RPMI7951 (cell line): ENCODE data around the gene IGFBP6. TPM values are rescaled to one million over a fixed set of nuclear protein-coding genes. Genes with fewer than 3 reads are reported as not detected.
A peak's percentile ranks its signal among the peaks of the same experiment; 100 is the strongest.
"Not testable (repeated sequence)": the region's sequence is repeated elsewhere in the genome, so short reads cannot be mapped to it uniquely, and the experiment has no call there.

Experiments used
- DNase-seq: peaks from one replicate; pipeline ENCODE4 v3.0.0-alpha.2; 2012; ENCODE audit warnings: low read depth
- total RNA-seq: library from RNA; depleted of rRNA; stranded (reverse); fragments of >200 nt; shearing (Covaris generic); gene quantifications from 2 replicates; pipeline ENCODE4 v1.2.3, GENCODE V29; 2014

Gene IGFBP6
- total RNA-seq, 1 experiment from 2014 or later: 103 TPM

- no peak for DNase-seq
Measured at GRCh38 chr12:53070877-53071492, 26.5 kb upstream of the IGFBP6 start.

DNA sequence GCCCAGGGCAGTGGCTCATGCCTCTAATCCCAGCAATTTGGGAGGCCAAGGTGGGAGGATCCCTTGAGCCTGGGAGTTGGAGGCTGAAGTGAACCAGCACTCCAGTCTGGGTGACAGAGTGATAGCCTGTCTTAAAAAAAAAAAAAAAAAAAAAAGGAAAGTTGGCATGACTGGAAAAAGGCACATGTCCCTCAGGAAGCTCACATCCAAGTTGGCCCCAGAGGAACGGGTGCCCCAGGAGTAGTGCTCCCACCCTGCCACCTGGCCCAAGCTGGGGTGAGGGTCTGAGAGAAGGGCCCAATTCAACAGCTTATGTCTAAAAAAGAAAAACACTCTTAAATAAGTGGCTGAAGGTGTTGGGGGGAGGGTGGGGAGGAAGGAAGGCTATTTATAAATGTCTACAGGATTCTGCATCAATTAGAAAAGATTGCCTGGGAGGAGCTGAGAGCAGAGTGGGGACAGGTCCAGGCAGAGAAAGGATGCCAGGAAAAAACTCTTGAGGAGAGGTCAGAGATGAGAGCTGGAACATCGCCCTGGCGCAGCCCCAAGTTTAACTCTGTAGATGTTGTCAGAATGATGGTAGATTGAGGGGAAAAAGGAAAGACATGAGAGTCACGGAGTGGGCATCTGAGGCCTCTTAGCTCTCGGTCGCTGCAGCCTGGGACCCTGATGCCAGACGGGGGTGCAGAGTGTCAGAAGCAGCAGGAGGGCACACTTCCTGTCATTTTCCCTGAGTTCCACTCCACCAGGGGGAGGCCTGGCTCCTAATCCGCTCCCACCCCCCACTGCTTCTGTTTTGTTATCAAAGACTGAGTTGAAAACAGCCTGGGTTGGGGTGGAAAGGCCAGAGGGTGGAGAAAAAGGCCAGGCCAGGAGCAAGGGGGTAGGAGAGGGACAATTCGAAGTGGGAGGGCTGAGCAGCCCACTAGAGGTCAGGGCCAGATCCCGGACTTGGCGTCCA lies 25.6 kb upstream of the IGFBP6 start:
- no peak for DNase-seq

DNA sequence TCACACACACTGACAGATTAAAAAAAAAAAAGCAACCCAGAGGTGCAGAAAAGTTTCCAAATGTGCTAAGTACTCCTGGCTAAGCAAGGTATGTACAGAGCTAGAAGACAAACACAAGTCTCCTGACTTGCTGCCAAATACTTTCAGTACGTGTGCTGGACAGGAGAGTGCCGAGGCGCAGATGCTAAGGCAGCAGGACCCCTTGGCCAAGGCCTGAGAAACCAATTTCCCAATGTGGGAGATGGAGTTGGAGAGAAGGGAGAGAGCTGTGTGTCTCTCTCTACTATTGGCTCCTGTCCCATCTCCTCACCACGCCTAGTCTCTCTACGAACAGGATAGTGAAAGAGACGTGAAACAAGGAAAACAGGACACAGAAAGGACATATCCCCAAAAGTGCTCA lies 23.6 kb upstream of the IGFBP6 start:
- no peak for DNase-seq

DNA sequence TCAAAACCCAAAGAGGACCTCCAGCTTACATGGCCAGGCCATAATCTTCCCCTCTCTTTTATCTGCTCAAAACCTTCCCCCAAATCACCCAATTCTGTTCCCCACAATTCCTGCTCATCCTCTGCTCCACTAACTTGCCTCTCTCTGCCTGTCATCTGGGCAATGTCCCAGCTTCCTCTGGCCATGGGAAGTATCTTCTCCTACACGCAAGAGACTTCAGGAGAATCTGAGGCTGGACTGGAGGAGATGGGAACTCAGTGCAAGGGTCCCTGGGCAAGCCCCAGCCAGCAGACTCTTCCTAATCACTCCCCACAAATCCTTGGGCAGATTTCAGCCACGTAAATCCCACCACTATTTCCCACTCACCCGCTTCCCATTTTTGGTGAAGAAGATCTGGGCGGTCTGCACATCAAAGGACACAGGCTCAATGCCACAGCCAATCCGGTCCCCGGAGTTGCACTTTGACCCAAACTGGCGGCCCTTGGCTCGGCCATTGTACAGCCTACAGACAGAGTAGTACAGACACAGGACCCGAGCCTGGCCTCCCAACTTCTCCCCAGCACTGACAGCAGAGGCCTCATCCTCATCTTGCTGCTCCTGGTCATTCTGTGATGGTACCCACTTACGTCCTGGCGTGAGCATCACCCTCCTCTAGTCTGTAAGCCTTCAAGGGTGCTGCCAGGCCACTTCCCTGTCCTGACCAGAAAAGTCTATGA lies 23.0 kb upstream of the IGFBP6 start:
- no peak for DNase-seq

- no peak for DNase-seq
Measured at GRCh38 chr12:53074999-53075370, 22.5 kb upstream of the IGFBP6 start.

DNA sequence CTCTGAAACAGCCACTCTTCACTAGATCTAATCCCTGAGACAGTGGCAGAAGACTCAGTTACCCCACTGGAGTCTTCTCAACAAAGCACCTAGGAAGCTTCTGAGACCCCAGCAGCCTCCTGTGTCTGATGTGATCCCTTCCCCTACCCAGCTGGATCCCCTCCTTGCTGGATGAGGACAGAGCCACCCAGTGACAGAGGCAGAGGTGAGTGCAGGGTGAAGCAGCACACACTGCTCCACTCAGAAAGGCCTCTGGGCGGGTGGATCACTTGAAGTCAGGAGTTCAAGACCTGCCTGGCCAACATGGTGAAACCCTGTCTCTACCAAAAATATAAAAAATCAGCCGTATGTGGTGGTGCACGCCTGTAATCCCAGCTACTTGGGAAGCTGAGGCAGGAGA lies 21.0 kb upstream of the IGFBP6 start:
- DNase-seq: no peak

- DNase-seq: no peak
Measured at GRCh38 chr12:53077030-53077429, 20.4 kb upstream of the IGFBP6 start.

DNA sequence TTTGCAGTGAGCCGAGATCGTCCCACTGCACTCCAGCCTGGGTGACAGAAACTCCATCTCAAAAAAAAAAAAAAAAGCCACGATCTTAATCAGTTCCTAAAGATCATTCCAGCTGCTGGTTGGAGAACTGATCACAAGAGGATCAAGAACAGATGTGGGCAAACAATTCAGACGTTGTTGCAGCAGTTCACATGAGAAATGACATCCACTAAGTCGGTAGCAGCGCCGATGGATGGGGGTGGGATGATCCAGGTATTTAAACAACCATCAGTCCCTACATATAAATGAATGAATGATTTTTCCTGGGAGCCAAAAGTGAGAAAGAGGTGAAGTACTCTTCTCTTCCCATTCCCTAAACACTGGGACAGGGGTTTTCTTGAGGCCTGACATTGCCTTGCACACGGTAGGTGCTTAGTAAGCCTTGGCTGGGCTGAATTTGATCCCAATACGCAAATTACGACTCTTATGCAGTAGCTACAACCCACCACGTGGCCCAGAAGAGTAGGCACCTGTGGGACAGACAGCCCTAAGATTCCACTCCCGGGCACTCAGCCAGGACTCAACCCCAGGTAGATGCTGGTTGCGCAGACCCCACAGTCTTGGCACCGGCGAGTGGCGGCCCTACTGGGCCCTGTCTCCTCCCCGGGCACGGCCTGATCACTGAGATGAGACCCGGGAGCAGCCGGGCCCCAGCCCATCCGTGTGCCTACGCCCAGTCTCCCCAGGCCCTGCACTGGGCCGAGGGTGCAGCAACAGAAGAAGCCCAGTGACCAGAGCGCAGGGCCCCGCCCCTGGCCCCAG lies 18.8 kb upstream of the IGFBP6 start:
- peak; percentile 25 for DNase-seq

GRCh38 chr12:53079226-53080117 lies 18.0 kb upstream of the IGFBP6 start, which contains the start of gene SPRYD3:
TSS of gene SPRYD3 (minus strand) at chr12:53079390. CDS start at chr12:53079333, 57 bp downstream.
- DNase-seq: peak; percentile 94

GRCh38 chr12:53082637-53083175 lies 14.8 kb upstream of the IGFBP6 start:
- DNase-seq: no peak

DNA sequence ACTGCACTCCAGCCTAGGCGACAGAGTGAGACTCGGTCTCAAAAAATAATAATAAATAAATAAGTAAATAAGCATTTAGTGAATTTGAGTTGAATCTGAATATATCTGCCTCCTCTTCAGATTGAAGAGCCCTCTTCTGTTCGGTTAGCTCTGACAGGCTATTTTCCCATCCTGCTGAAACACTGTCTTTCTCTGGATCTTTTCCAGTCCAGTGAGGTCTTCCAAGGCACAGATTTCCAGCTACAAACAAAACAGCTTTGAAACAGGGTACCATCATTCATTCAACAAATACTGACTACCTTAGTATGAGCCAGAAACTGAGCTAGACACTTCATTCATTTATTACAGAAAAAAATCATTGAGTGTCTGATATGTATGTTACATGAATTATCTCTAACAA lies 11.1 kb upstream of the IGFBP6 start:
- no peak for DNase-seq

DNA sequence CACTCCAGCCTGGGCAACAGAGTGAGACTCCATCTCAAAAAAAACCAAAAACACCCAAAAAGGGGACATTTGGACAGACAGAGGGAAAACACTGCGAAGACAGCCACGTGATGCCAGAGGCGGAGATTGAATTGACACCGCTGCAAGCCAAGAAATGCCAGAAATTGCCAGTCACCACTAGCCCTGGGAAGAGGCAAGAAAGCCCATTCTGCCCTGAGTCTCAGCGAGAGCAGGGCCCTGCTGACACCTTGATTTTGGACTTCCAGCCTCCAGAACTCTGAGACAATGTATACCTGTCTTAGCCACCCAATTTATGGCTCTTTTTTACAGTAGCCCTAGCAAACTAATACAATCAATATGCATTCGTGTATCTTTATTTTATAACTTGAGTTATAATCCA lies 7.4 kb upstream of the IGFBP6 start:
- DNase-seq: no peak

DNA sequence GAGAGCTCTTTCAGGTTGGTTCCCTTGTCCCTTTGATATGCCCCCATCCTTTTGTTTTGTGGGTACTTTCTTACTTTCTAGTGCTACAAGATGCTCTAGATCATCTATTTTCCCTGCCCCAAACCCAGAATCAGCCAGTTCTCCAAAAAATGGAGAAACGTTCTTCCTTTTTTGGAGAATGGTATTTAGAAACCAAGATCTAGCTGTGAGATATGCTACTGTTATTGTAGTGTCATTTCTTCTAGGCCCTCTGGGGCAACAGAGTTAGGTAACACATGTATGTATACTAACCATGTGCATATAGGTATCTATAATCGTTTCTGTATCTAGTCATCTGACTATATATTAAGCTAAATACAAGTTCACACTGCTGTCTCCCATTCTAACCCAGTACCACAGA lies 6.9 kb upstream of the IGFBP6 start:
- no peak for DNase-seq

GRCh38 chr12:53091756-53092155 lies 5.7 kb upstream of the IGFBP6 start:
- no peak for DNase-seq

DNA sequence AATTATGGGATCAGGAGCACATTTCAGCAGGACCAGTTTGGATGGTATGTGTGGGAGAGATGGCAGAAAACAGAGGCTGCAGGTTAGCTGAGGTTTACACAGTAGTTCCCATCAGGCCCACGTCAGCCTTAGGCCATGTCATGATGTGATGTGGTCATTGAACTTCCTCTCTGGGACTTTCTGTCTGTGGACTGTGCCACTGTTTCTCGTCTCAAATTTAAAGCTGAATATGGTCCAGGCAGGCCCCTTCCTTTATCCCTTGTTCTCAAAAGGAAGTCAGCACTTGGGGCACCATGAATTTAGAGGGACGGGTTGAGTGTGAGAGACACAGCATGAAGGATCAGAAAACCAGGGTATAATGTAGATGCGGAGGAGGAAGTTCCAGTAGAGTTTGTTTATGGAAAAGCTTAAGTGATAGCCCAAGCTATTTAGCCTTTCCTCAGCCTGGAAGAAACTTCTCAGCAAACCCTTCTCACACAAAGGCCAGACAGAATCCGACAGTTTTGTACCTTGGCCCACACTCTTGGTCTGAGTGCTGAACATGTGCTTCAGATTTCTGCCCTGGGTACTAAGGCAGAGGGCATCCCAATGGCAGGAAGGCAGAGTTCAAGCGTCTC lies 3.6 kb upstream of the IGFBP6 start:
- DNase-seq: no peak

DNA sequence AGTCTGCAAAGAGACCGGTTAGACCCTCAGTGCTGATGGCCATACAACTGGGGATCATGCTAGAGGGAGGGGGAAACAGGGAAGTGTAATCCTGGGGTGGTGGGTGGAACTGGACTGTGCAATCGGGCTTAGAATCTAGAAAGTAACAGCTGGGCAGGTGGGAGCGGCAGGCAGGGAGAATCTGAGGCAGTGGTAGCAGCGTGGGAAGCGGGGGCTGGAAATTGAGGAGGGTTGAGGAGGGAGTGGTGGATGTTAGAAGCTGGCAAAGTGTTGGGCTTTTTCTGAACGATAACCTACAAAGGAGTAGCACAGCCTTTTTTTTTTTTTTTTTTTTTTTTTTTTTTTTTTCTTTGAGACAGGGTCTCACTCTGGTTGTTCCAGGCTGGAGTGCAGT lies 3.1 kb upstream of the IGFBP6 start:
- no peak for DNase-seq

- DNase-seq: peak; percentile 24
Measured at GRCh38 chr12:53094796-53095595, 2.5 kb upstream of the IGFBP6 start.

- not testable (repeated sequence) for DNase-seq
Measured at GRCh38 chr12:53095596-53095895, 1.9 kb upstream of the IGFBP6 start.

- peak; percentile 39 for DNase-seq
Measured at GRCh38 chr12:53096089-53096741, 1.3 kb upstream of the IGFBP6 start.
